Fibroblast of skin of left biceps (primary cell): Measurements from ENCODE around the gene HAUS3.
A peak's percentile ranks its signal among the peaks of the same experiment; 100 is the strongest.
"Not testable (repeated sequence)": the region's sequence is repeated elsewhere in the genome, so short reads cannot be mapped to it uniquely, and the experiment has no call there.

Source experiments
- DNase-seq, 2 experiments: peaks; one replicate each; pipeline ENCODE4 v3.0.0-alpha.2; 2013; ENCODE audit warnings: low read depth in 2 of 2

Gene HAUS3

DNA sequence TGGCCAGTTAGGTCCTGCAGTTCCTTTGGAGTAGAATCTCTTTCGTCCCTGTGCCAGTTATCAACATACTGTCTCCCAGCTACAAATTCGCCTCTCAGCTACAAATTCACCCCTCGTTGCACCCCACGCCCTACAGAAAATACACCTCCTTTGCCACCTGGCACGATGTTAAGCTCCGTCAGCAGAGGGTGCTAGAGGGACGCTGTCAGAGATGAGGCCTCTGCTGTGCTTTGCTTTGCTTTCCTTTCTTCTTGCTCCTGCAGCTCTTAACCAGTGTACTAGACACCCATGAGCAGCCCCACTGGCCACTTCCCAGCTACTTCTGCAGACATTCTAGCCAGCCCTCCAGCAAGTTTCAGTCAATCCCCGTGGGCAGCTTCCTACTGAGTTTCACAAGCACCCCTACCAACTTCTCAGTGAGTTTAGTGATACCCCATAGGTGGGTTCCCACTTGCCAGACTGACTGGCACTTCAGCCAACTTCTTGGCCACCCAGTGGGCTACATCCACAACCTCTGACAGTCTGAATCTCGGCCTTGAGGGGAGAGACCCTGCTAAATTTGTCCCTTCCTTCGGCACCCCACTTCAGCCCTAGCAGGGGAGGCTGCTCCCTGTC is 21.8 kb downstream of the HAUS3 start:
- peak in 1 of 2 experiments; percentile 25 for DNase-seq

DNA sequence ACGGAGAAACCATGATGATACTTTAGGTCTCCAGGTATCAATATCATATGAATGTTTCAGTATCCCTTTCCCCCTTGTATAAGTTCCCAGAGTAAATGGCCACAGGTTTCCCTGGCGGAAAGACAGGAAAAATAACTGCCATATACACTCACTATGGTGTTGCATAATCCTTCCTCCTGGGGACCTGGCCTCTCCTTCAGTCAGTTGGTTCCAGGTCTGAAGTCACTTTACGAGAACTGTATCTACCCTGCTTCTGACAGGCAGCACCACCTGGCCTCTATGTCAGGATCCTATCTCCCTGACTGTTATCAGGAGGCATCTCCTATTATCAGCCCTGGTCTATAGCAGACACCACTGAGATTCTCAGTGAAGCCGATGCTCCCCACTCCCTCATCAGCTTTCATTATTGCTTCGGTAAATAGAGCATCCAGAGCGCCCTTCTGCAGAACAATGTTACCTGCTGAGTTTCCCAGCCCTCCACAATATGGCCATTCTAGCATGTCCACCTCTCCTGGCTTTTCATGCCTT is 22.6 kb downstream of the HAUS3 start:
- no peak for DNase-seq

DNA sequence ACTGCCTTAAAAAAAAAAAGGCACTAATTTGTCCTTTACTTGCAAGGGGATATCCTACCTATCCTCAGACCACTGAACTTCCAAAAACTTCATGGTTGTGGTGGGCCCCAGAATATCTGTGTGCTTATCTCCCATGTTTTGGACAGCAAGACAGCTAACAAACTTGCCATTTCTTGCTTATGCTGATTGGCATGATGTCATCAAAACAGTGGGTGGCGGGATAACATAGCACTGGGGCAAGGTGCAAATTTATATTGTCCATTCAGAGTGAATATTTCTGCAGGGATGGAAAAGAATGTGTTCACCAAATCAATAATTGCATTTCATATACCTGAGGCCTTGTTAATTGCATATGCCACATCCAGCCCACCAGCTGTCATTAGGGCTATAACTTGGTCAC is 23.5 kb downstream of the HAUS3 start:
- DNase-seq = no peak

GRCh38 chr4:2217726-2218125 is 24.2 kb downstream of the HAUS3 start:
- no peak for DNase-seq

DNA sequence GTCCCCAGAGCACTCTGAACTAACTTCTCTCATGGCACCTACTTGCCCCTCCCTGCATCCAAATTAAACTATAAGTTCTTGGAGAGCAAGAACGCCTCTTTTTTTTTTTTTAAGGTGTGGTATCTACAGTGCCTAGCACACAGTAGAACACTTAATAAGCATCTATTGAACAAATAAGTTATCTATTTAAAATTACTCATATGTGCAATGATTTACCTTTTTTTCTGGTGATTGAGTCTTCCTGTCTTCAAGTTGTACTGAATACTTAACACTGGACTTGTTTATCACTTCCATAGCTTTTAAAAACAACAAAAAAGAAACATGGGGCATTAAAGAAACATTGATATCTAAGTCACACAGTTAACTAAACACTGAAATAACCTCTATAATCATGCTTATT is 29.1 kb downstream of the HAUS3 start:
- DNase-seq = no peak

DNA sequence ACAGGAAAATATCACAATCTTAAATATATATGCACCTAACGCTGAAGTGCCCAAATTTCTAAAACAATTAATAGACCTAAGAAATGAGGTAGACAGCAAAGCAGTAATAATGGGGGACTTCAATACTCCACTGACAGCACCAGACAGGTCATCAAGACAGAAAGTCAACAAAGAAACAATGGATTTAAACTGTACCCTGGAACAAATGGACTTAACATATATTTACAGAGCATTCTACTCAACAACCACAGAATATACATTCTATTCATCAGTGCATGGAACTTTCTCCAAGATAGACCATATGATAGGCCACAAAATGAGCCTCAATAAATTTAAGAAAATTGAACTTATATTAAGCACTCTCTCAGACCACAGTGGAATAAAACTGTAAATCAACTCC is 39.1 kb downstream of the HAUS3 start:
- DNase-seq = not testable (repeated sequence)

DNA sequence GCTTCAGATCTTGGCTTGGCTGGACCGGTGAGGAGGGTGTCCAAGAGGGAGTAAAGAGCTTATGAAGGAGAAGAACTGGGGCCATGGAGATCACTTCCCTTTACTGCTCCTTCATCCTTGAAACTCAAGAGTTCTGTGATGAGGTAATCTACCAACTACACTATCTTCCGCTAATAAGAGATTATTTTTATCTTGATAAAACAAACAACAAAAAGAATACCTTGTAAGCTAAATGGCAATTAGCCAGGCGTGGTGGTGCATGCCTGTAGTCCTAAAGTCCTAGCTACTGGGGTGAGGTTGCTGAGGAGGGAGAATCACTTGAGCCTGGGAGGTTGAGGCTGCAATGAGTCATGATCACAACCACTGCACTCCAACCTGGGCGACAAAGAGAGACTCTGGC is 47.4 kb downstream of the HAUS3 start:
- no peak for DNase-seq

DNA sequence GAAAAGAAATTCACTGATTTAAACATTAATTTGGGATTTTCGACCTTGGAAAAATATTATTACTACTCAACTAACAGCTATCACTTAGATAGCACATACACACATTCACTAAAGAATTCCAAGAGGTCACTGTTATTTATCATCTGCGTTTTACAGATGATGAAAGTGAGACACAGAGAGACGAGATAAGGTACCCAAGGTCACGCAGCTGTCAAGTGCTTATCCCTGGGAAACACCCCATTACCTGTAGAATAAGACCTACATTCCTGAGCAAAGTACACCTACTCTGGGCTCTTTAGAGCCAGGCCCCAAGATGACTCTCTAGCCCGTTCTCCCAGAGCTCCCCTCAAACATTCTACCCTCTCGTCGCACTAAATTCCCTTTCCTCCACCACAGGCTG is 48.6 kb downstream of the HAUS3 start:
- no peak for DNase-seq

DNA sequence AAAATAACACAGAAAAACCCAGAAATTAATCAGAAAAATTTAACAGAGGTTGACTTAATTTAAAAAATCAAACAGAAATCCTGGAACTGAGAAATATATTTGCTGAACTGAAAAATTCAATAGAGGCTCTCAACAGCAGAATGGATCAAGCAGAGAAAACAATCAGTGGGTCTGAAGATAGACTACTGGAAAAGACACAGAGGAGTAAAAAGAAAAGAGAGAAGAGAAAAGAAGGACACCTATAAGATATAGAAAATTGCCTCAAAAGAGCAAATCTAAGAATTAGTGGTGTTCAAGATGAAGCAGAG is 55.1 kb downstream of the HAUS3 start:
- no peak for DNase-seq

GRCh38 chr4:2186133-2186864 is 55.6 kb downstream of the HAUS3 start:
- DNase-seq = no peak

GRCh38 chr4:2183394-2183793 is 58.5 kb downstream of the HAUS3 start:
- no peak for DNase-seq

GRCh38 chr4:2182994-2183393 is 58.9 kb downstream of the HAUS3 start:
- DNase-seq = no peak

DNA sequence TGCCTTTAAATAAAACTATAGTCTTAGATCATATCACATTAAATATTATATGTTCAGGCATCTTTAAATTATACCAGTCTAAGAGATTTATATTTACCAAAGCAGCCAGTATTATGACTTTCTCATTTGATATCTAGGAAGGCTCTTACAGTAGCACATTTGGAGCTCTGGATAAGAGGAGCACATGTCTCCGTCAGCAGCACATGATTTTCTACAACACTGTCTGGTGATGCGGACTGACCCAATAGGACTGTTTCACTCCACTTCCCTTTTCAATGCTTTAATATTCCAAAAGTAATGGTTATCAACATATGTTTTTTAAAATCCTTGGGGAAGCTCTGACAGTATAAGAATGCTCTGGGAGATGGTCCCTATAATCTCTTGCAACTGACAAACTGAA is 61.5 kb downstream of the HAUS3 start:
- DNase-seq = no peak

DNA sequence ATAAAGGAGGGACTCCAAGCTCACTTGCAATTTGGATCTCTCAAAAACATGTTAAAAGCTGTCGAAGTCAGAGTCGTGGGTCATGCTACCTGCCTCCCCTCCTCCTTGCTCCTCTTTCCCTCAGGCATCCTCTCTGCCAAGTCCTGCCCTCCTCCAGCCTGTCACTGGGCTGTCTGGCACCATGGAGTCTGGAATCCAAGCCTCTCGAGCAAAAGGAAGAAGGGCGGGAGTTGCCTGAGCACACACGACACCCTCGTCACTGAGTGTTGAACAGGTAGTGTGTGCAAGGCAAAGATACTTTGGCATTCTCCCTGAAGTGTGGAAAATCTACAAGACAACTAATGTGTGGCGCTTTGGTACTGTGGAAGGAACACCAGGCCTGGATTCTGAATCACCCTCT is 62.2 kb downstream of the HAUS3 start:
- DNase-seq = no peak

- DNase-seq = no peak
Measured at GRCh38 chr4:2178986-2179385, 62.9 kb downstream of the HAUS3 start.
